Osteoblast (primary cell): ENCODE data around the gene SOX30. TPM values are rescaled to one million over a fixed set of nuclear protein-coding genes. Genes with fewer than 3 reads are reported as not detected.
A peak's percentile ranks its signal among the peaks of the same experiment; 100 is the strongest.

Source experiments
- DNase-seq: peaks from one replicate; pipeline ENCODE4 v3.0.0; 2011; ENCODE audit warnings: low spot score, mixed read lengths; ENCODE audit not compliant: insufficient read length; ENCODE audit errors: missing footprints
- H2AFZ ChIP-seq: 2 replicates; pipeline ENCODE4 v1.6.0; 2011; ENCODE audit warnings: mild to moderate bottlenecking, low read length
- H3K27ac ChIP-seq: 2 replicates; pipeline ENCODE4 v1.5.1; 2011; ENCODE audit warnings: mild to moderate bottlenecking, low read depth, low read length, moderate library complexity
- H3K27me3 ChIP-seq: 2 replicates; pipeline ENCODE4 v1.6.0; 2012; ENCODE audit warnings: mild to moderate bottlenecking, control low read depth, inconsistent platforms, low read length, moderate library complexity; ENCODE audit not compliant: insufficient read depth
- H3K36me3 ChIP-seq: 2 replicates; pipeline ENCODE4 v1.5.1; 2011; ENCODE audit warnings: mild to moderate bottlenecking, low read length, control low read depth, moderate library complexity; ENCODE audit not compliant: insufficient read depth
- H3K4me1 ChIP-seq: 2 replicates; pipeline ENCODE4 v1.5.1; 2011; ENCODE audit warnings: mild to moderate bottlenecking, low read length, control low read depth, moderate library complexity; ENCODE audit not compliant: insufficient read depth
- H3K4me2 ChIP-seq: 2 replicates; pipeline ENCODE4 v1.6.0; 2011; ENCODE audit warnings: mild to moderate bottlenecking, low read length; ENCODE audit not compliant: insufficient read depth
- H3K4me3 ChIP-seq: fragments of 200-600 bp; sonication (generic); 3 replicates; pipeline ENCODE4 v1.5.1; 2012; ENCODE audit warnings: mild to moderate bottlenecking, low read length, inconsistent platforms; ENCODE audit not compliant: insufficient read depth
- H3K79me2 ChIP-seq: 2 replicates; pipeline ENCODE4 v1.6.0; 2012; ENCODE audit warnings: mild to moderate bottlenecking, low read length, control low read depth, inconsistent platforms; ENCODE audit not compliant: insufficient read depth
- H3K9me3 ChIP-seq: 2 replicates; pipeline ENCODE4 v1.5.1; 2011; ENCODE audit warnings: low read depth, low read length, control low read depth
- H4K20me1 ChIP-seq: 2 replicates; pipeline ENCODE4 v1.6.0; 2012; ENCODE audit warnings: mild to moderate bottlenecking, low read length, control low read depth; ENCODE audit not compliant: insufficient read depth
- total RNA-seq: library from RNA; depleted of rRNA; stranded (reverse); fragments of >200 nt; gene quantifications from 2 replicates; pipeline ENCODE4 v1.2.3, GENCODE V29; 2012
- TF ChIP-seq, protein P1 (sequence below): IDR thresholded peaks from 2 replicates; pipeline ENCODE4 v1.5.1; 2011; ENCODE audit warnings: mild to moderate bottlenecking, low read depth, low read length, moderate library complexity; ENCODE audit errors: extremely low read depth

The SOX30 gene
- total RNA-seq, 1 donor: under 0.01 TPM

DNA sequence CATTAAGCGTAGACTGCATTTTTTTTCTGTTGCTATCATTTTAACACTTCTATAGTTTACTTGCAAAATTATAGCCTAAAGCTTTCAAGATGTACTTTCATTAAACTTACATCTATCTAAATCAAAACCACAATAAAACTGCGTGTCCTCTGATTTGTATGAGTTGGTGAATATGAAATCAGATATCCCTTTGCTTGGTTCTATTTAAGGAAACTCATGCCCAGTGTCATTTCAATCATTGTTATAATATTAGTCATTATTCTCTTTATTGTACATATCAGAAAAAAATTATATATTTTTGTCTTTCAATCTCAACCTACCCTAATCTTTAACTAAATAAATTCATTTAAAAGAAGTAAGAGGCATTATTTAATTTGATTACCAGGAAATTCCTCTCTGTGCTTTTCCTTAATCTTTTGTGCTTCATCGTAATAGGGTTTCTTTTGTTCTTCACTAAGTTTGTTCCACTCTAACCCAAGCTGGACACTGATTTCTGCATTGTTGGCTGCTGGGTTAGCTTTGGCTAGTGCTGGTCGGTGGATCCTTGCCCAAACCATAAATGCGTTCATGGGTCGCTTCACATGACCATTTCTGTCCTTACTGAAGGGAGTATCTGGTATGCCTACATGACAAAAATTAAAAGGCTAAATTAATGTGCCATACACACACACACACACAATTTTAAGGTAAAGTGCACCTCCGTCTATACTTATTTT, 3.8 kb downstream of the SOX30 start:
- H3K9me3 ChIP-seq: no peaks in the 10 kb centered on the region
- no peak overlapping the region for H3K27ac ChIP-seq
- DNase-seq: no peak
- no peak overlapping the region for H3K4me3 ChIP-seq
- no peaks in the 10 kb centered on the region for H3K36me3 ChIP-seq
- no peaks in the 10 kb centered on the region for H4K20me1 ChIP-seq
- no peak overlapping the region for H2AFZ ChIP-seq
- TF ChIP-seq, protein P1, sequence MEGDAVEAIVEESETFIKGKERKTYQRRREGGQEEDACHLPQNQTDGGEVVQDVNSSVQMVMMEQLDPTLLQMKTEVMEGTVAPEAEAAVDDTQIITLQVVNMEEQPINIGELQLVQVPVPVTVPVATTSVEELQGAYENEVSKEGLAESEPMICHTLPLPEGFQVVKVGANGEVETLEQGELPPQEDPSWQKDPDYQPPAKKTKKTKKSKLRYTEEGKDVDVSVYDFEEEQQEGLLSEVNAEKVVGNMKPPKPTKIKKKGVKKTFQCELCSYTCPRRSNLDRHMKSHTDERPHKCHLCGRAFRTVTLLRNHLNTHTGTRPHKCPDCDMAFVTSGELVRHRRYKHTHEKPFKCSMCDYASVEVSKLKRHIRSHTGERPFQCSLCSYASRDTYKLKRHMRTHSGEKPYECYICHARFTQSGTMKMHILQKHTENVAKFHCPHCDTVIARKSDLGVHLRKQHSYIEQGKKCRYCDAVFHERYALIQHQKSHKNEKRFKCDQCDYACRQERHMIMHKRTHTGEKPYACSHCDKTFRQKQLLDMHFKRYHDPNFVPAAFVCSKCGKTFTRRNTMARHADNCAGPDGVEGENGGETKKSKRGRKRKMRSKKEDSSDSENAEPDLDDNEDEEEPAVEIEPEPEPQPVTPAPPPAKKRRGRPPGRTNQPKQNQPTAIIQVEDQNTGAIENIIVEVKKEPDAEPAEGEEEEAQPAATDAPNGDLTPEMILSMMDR: no peak
- no peaks in the 10 kb centered on the region for H3K79me2 ChIP-seq
- H3K27me3 ChIP-seq: no peaks in the 10 kb centered on the region
- H3K4me1 ChIP-seq: peaks cover 8% of the 10 kb centered on the region
- peak overlapping the region; percentile 4 for H3K4me2 ChIP-seq

DNA sequence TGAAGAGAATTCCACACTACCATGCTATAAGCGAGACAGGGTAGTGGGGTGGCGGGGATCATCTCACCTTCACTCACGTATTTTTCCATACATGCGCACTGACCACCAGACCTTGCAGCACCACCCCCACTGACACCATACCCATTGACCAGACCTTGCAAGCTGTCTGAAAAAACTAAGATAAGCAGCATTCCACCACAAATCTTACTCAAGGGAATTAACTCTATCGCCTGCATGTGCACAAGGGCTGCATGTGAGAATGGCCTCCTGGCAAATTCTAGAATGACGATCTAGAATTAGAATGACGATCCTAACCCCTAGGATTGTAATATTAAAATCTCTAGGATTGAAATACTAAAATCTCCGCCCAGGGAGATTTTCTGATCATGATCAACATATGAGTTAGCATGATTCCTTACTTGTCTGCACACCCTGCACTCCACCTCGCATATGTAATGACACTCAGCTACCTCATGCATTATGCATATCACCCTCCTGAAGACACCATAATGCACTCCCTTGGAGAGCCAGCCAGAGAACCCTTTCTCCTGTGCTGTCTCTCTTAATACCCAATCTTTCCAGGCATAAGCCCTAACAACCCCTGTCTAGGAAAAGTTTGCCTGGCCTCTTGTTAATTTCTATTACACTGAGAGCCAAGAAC, 11.7 kb downstream of the SOX30 start:
- no peaks in the 10 kb centered on the region for H3K27me3 ChIP-seq
- no peak overlapping the region for H3K4me2 ChIP-seq
- H4K20me1 ChIP-seq: no peaks in the 10 kb centered on the region
- H3K27ac ChIP-seq: no peak overlapping the region
- H3K9me3 ChIP-seq: no peaks in the 10 kb centered on the region
- H2AFZ ChIP-seq: no peak overlapping the region
- no peak for DNase-seq
- no peaks in the 10 kb centered on the region for H3K4me1 ChIP-seq
- H3K4me3 ChIP-seq: no peak overlapping the region
- no peaks in the 10 kb centered on the region for H3K79me2 ChIP-seq
- TF ChIP-seq, protein P1: no peak
- no peaks in the 10 kb centered on the region for H3K36me3 ChIP-seq

DNA sequence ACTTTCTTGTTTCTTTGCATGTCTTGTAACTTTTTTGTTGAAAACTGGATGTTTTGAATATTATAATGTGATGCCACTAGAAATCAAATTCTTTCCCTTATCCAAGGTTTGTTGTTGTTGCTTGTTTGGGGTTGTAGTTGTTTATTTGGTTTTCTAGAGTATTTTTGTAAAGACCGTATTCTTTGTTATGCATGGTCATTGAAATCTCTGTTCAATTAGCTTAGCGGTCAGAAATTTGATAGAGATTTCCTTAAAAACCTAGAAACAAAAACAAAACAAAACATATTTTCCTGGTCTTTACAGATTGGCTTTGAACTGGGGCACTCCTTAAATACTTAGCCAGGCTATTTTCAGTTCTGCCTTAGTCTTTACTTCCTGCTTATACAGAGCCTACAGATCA, 21.9 kb downstream of the SOX30 start:
- H3K4me2 ChIP-seq: no peak overlapping the region
- no peak overlapping the region for H3K27ac ChIP-seq
- no peak overlapping the region for H3K4me3 ChIP-seq
- TF ChIP-seq, protein P1: no peak
- no peak for DNase-seq
- no peaks in the 10 kb centered on the region for H3K36me3 ChIP-seq
- no peaks in the 10 kb centered on the region for H3K79me2 ChIP-seq
- no peaks in the 10 kb centered on the region for H3K9me3 ChIP-seq
- no peaks in the 10 kb centered on the region for H3K27me3 ChIP-seq
- H2AFZ ChIP-seq: no peak overlapping the region
- no peaks in the 10 kb centered on the region for H3K4me1 ChIP-seq
- H4K20me1 ChIP-seq: no peaks in the 10 kb centered on the region

DNA sequence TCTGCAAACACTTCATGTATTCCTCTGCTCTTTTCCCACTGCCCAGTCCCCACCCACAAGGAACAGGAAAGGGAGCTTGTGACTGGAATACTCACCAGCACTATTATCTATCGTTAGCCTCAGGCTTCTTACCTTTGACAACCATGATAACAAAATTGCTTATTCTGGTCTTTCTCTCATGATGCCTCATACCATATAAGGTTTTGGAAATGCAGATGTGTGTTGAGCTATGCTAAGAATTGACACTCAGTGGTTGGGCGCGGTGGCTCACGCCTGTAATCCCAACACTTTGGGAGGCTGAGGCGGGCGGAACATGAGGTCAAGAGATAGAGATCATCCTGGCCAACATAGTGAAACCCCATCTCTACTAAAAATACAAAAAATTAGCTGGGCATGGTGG, 25.4 kb downstream of the SOX30 start:
- no peaks in the 10 kb centered on the region for H3K79me2 ChIP-seq
- no peak for DNase-seq
- no peaks in the 10 kb centered on the region for H3K4me1 ChIP-seq
- no peak overlapping the region for H3K4me2 ChIP-seq
- no peaks in the 10 kb centered on the region for H3K9me3 ChIP-seq
- no peaks in the 10 kb centered on the region for H3K27me3 ChIP-seq
- H3K27ac ChIP-seq: no peak overlapping the region
- TF ChIP-seq, protein P1: no peak
- H4K20me1 ChIP-seq: no peaks in the 10 kb centered on the region
- H3K4me3 ChIP-seq: no peak overlapping the region
- H3K36me3 ChIP-seq: no peaks in the 10 kb centered on the region
- H2AFZ ChIP-seq: peak overlapping the region; percentile 57
